Hepatic stellate cell (primary cell): ENCODE data around the gene LHFPL6.

Source experiments
- DNase-seq: peaks from one replicate; pipeline ENCODE4 v3.0.0; 2011; ENCODE audit warnings: low spot score

Gene LHFPL6

GRCh38 chr13:39554371-39554770 lies 48.6 kb downstream of the LHFPL6 start:
- DNase-seq = no peak

- no peak for DNase-seq
Measured at GRCh38 chr13:39552246-39552645, 50.7 kb downstream of the LHFPL6 start.

- no peak for DNase-seq
Measured at GRCh38 chr13:39550931-39551330, 52.1 kb downstream of the LHFPL6 start.

- DNase-seq = no peak
Measured at GRCh38 chr13:39547108-39547507, 55.9 kb downstream of the LHFPL6 start.

- DNase-seq = no peak
Measured at GRCh38 chr13:39542361-39542760, 60.6 kb downstream of the LHFPL6 start.

GRCh38 chr13:39540929-39541605 lies 61.9 kb downstream of the LHFPL6 start:
- no peak for DNase-seq

- DNase-seq = no peak
Measured at GRCh38 chr13:39538816-39539790, 63.9 kb downstream of the LHFPL6 start.

GRCh38 chr13:39536906-39537305 lies 66.1 kb downstream of the LHFPL6 start:
- DNase-seq = peak; percentile 8

- no peak for DNase-seq
Measured at GRCh38 chr13:39536274-39536673, 66.7 kb downstream of the LHFPL6 start.

GRCh38 chr13:39533651-39534150 lies 69.3 kb downstream of the LHFPL6 start:
- DNase-seq = no peak

GRCh38 chr13:39531646-39532045 lies 71.3 kb downstream of the LHFPL6 start:
- DNase-seq = no peak

GRCh38 chr13:39530916-39531315 lies 72.1 kb downstream of the LHFPL6 start:
- DNase-seq = no peak

GRCh38 chr13:39528661-39528980 lies 74.4 kb downstream of the LHFPL6 start:
- DNase-seq = no peak

- DNase-seq = peak; percentile 84
Measured at GRCh38 chr13:39527961-39528660, 74.9 kb downstream of the LHFPL6 start.

- DNase-seq = no peak
Measured at GRCh38 chr13:39527301-39527700, 75.7 kb downstream of the LHFPL6 start.

GRCh38 chr13:39526499-39526898 lies 76.5 kb downstream of the LHFPL6 start:
- DNase-seq = no peak

GRCh38 chr13:39525506-39525905 lies 77.5 kb downstream of the LHFPL6 start:
- no peak for DNase-seq

GRCh38 chr13:39524795-39525194 lies 78.2 kb downstream of the LHFPL6 start:
- no peak for DNase-seq

- DNase-seq = no peak
Measured at GRCh38 chr13:39522329-39522728, 80.7 kb downstream of the LHFPL6 start.

GRCh38 chr13:39521701-39522100 lies 81.3 kb downstream of the LHFPL6 start:
- no peak for DNase-seq

- no peak for DNase-seq
Measured at GRCh38 chr13:39516096-39516495, 86.9 kb downstream of the LHFPL6 start.

GRCh38 chr13:39515224-39515714 lies 87.7 kb downstream of the LHFPL6 start:
- DNase-seq = no peak
